Stimulated activated CD8-positive, alpha-beta memory T cell treated with anti-CD3 and anti-CD28 coated beads, Interleukin-4, amount 100 ng/mL, for 48 hours (primary cell): Measurements from ENCODE around the gene CAMKK2.

Source experiments
- DNase-seq: peaks from one replicate; pipeline ENCODE4 v3.0.0-alpha.2; 2020

Gene CAMKK2

GRCh38 chr12:121189619-121190155 is 106.8 kb downstream of the CAMKK2 start:
- no peak for DNase-seq

DNA sequence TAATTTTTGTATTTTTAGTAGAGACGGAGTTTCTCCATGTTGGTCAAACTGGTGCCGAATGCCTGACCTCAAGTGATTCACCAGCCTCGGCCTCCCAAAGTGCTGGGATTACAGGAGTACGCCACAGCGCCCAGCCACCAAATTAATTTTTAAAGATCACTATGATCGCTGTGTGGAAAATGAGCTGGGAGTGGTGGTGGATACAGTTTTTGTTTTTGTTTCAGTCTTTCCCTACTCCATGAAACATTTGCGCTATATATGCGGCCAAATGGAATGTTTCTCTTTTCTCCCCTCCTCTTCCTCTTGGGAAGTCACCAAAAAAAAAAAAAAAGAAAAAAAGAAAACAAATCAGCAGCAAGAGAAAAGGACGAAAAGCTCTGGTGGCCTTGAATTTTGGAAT is 107.4 kb downstream of the CAMKK2 start:
- DNase-seq: no peak

DNA sequence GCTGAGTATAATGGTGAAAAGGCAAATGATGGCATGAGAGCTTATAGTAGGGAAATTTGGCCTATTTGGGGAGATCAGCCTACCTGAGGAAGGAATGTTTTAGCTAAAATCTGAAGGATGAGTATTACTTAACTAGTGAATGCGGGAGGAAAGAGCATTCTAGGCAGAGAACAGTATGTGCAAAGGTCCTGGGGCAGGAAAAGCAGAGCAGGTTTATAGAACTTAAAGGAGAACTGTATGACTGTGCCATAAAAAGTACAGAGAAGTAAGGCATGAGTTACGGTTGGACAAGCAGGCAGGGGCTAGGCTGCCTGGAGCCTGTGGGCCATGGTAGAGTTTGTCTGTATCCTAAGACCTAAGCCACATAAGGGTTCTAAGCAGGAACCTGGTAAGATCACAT is 108.3 kb downstream of the CAMKK2 start:
- DNase-seq: no peak
